HL-60 (cell line): ENCODE data around the gene TMOD3.

Source experiments
- DNase-seq, 2 experiments: peaks; one replicate each; pipeline ENCODE4 v3.0.0-alpha.2; 2010 to 2020; ENCODE audit warnings: low read depth in 1 of 2, low spot score in 1 of 2
- H3K27ac ChIP-seq: fragments of 250-450 bp; sonication (Bioruptor Pico); replicated peaks from 2 replicates; pipeline ENCODE4 v1.5.1; 2020; ENCODE audit warnings: mild to moderate bottlenecking, moderate library complexity
- H3K27me3 ChIP-seq: fragments of 250-450 bp; sonication (Bioruptor Pico); 2 replicates; pipeline ENCODE4 v1.5.1; 2021; ENCODE audit warnings: mild to moderate bottlenecking, moderate library complexity; ENCODE audit not compliant: insufficient read depth, poor library complexity, severe bottlenecking
- H3K4me3 ChIP-seq: replicated peaks from 2 replicates; pipeline ENCODE4 v1.5.1; 2011; ENCODE audit warnings: mild to moderate bottlenecking, control low read depth, low read length; ENCODE audit not compliant: insufficient read depth
- CTCF ChIP-seq: IDR thresholded peaks from one replicate; pipeline ENCODE4 v1.5.1; 2011; ENCODE audit warnings: low read length, control low read depth, inconsistent platforms; ENCODE audit not compliant: insufficient read depth
- GABPA ChIP-seq: IDR thresholded peaks from 2 replicates; pipeline ENCODE4 v1.6.1; 2012; ENCODE audit warnings: low read depth
- POLR2AphosphoS5 ChIP-seq: IDR thresholded peaks from 2 replicates; pipeline ENCODE4 v1.6.1; 2012; ENCODE audit warnings: low read depth
- REST ChIP-seq: IDR thresholded peaks from 2 replicates; pipeline ENCODE4 v1.6.1; 2012; ENCODE audit warnings: low read depth; ENCODE audit not compliant: insufficient replicate concordance
- SPI1 ChIP-seq: IDR thresholded peaks from 2 replicates; pipeline ENCODE4 v1.6.1; 2012; ENCODE audit warnings: low read depth, mild to moderate bottlenecking, borderline replicate concordance

TMOD3 gene

GRCh38 chr15:51904931-51905330 is 75.5 kb downstream of the TMOD3 start:
- no peak for DNase-seq
- TF ChIP-seq SPI1 (no peak), POLR2AphosphoS5 (no peak), GABPA (no peak), CTCF (no peak), REST (no peak)
- no peak overlapping the region for H3K4me3 ChIP-seq
- no peaks in the 10 kb centered on the region for H3K27me3 ChIP-seq
- H3K27ac ChIP-seq: no peak overlapping the region

- H3K27me3 ChIP-seq: no peaks in the 10 kb centered on the region
- DNase-seq: no peak
- H3K27ac ChIP-seq: no peak overlapping the region
- TF ChIP-seq CTCF (no peak), SPI1 (no peak), REST (no peak), POLR2AphosphoS5 (no peak), GABPA (no peak)
- H3K4me3 ChIP-seq: no peak overlapping the region
These were observed 77.8 kb downstream of the TMOD3 start for GRCh38 chr15:51907136-51907862.

- TF ChIP-seq GABPA (no peak), REST (no peak), POLR2AphosphoS5 (no peak), SPI1 (no peak), CTCF (no peak)
- H3K4me3 ChIP-seq: no peak overlapping the region
- no peak for DNase-seq
- no peak overlapping the region for H3K27ac ChIP-seq
- no peaks in the 10 kb centered on the region for H3K27me3 ChIP-seq
These were observed 78.9 kb downstream of the TMOD3 start for GRCh38 chr15:51908316-51908715.
